Dendritic cell treated with granulocyte-macrophage colony-stimulating factor and Interleukin-4, amounts not matched to agents 40 ng/mL and 50 ng/mL, for 4 days (primary cell): Measurements from ENCODE around the gene LSM14A.

Experiments
- H3K27ac Mint-ChIP-seq: one replicate; pipeline ENCODE4 v1.8.0; 2022; ENCODE audit warnings: mild to moderate bottlenecking, mixed read lengths
- H3K27me3 Mint-ChIP-seq: one replicate; pipeline ENCODE4 v1.8.0; 2022; ENCODE audit warnings: mild to moderate bottlenecking, mixed read lengths
- H3K36me3 Mint-ChIP-seq: one replicate; pipeline ENCODE4 v1.8.0; 2022; ENCODE audit warnings: low read depth, mixed read lengths
- H3K4me1 Mint-ChIP-seq: one replicate; pipeline ENCODE4 v1.8.0; 2022; ENCODE audit warnings: low read depth, mixed read lengths
- H3K4me3 Mint-ChIP-seq: one replicate; pipeline ENCODE4 v1.8.0; 2022; ENCODE audit warnings: mild to moderate bottlenecking, moderate library complexity, mixed read lengths
- H3K9me3 Mint-ChIP-seq: one replicate; pipeline ENCODE4 v1.8.0; 2022; ENCODE audit warnings: mixed read lengths
- intact Hi-C: fragments of 100-400 bp; cut with micrococcal nuclease; formaldehyde crosslinking; loops from one replicate; pipeline ENCODE4 v1.15.0; 2022

Gene LSM14A

GRCh38 chr19:34254046-34254697 lies 81.9 kb downstream of the LSM14A start, which contains the start of gene GARRE1:
TSS of gene GARRE1 (plus strand) at chr19:34254554. CDS start at chr19:34300474, 45,920 bp downstream.
- peak within 1 kb of the TSS; percentile 87 for H3K4me3 Mint-ChIP-seq
- intact Hi-C loops: loop anchor here (5.0 kb wide), 1 partner anchor 83 kb away; no protein-coding TSS in a partner anchor

GRCh38 chr19:34254698-34255432 lies 82.6 kb downstream of the LSM14A start:
- no peaks in the 10 kb centered on the region for H3K9me3 Mint-ChIP-seq
- no peaks in the 10 kb centered on the region for H3K36me3 Mint-ChIP-seq
- peaks cover 16% of the 10 kb centered on the region for H3K4me1 Mint-ChIP-seq
- peaks cover 46% of the 10 kb centered on the region for H3K27me3 Mint-ChIP-seq
- intact Hi-C loops: loop anchor here (5.0 kb wide), 1 partner anchor 82 kb away; no protein-coding TSS in a partner anchor
- H3K27ac Mint-ChIP-seq: no peak overlapping the region
- peak overlapping the region; percentile 67 for H3K4me3 Mint-ChIP-seq

More at GRCh38 chr19:34254046-34254697, 81.9 kb downstream of the LSM14A start, which contains the start of gene GARRE1:
- Mint-ChIP-seq H3K9me3 (no peaks in the 10 kb centered on the region), H3K27me3 (peaks cover 43% of the 10 kb centered on the region), H3K27ac (peak within 1 kb of the TSS; percentile 85), H3K36me3 (no peaks in the 10 kb centered on the region), H3K4me1 (peaks cover 9% of the 10 kb centered on the region)

GRCh38 chr19:34255546-34255945 lies 83.2 kb downstream of the LSM14A start:
- Mint-ChIP-seq H3K4me3 (no peak overlapping the region), H3K36me3 (no peaks in the 10 kb centered on the region), H3K9me3 (no peaks in the 10 kb centered on the region), H3K27ac (no peak overlapping the region), H3K27me3 (peaks cover 46% of the 10 kb centered on the region), H3K4me1 (peaks cover 18% of the 10 kb centered on the region)
- intact Hi-C loops: no loop called here

GRCh38 chr19:34256835-34257558 lies 84.7 kb downstream of the LSM14A start:
- Mint-ChIP-seq H3K4me3 (no peak overlapping the region), H3K36me3 (no peaks in the 10 kb centered on the region), H3K27me3 (peaks cover 47% of the 10 kb centered on the region), H3K4me1 (peaks cover 18% of the 10 kb centered on the region), H3K9me3 (no peaks in the 10 kb centered on the region), H3K27ac (no peak overlapping the region)
- intact Hi-C loops: loop anchor here (2.0 kb wide), 1 partner anchor 14 kb away; no protein-coding TSS in a partner anchor

- no peaks in the 10 kb centered on the region for H3K36me3 Mint-ChIP-seq
- H3K4me3 Mint-ChIP-seq: no peak overlapping the region
- peaks cover 47% of the 10 kb centered on the region for H3K27me3 Mint-ChIP-seq
- intact Hi-C loops: loop anchor here (2.0 kb wide), 1 partner anchor 13 kb away; no protein-coding TSS in a partner anchor
- H3K27ac Mint-ChIP-seq: no peak overlapping the region
- H3K9me3 Mint-ChIP-seq: no peaks in the 10 kb centered on the region
- H3K4me1 Mint-ChIP-seq: peaks cover 18% of the 10 kb centered on the region
Measured at GRCh38 chr19:34257559-34257924, 85.2 kb downstream of the LSM14A start.

- H3K27ac Mint-ChIP-seq: no peak overlapping the region
- H3K9me3 Mint-ChIP-seq: no peaks in the 10 kb centered on the region
- peaks cover 9% of the 10 kb centered on the region for H3K4me1 Mint-ChIP-seq
- peaks cover 39% of the 10 kb centered on the region for H3K27me3 Mint-ChIP-seq
- no peak overlapping the region for H3K4me3 Mint-ChIP-seq
- H3K36me3 Mint-ChIP-seq: no peaks in the 10 kb centered on the region
- intact Hi-C loops: no loop called here
Measured at GRCh38 chr19:34259367-34260095, 87.2 kb downstream of the LSM14A start.

GRCh38 chr19:34260771-34261173 lies 88.5 kb downstream of the LSM14A start:
- H3K27ac Mint-ChIP-seq: no peak overlapping the region
- no peaks in the 10 kb centered on the region for H3K36me3 Mint-ChIP-seq
- peaks cover 41% of the 10 kb centered on the region for H3K27me3 Mint-ChIP-seq
- H3K9me3 Mint-ChIP-seq: no peaks in the 10 kb centered on the region
- intact Hi-C loops: no loop called here
- no peak overlapping the region for H3K4me3 Mint-ChIP-seq
- peaks cover 9% of the 10 kb centered on the region for H3K4me1 Mint-ChIP-seq

- Mint-ChIP-seq H3K36me3 (no peaks in the 10 kb centered on the region), H3K27ac (no peak overlapping the region), H3K4me1 (peaks cover 9% of the 10 kb centered on the region), H3K27me3 (peaks cover 40% of the 10 kb centered on the region), H3K9me3 (no peaks in the 10 kb centered on the region), H3K4me3 (no peak overlapping the region)
- intact Hi-C loops: no loop called here
Measured at GRCh38 chr19:34261334-34262109, 89.2 kb downstream of the LSM14A start.

GRCh38 chr19:34263745-34264237 lies 91.5 kb downstream of the LSM14A start:
- H3K4me1 Mint-ChIP-seq: peaks cover 9% of the 10 kb centered on the region
- no peaks in the 10 kb centered on the region for H3K9me3 Mint-ChIP-seq
- intact Hi-C loops: no loop called here
- H3K27me3 Mint-ChIP-seq: peaks cover 37% of the 10 kb centered on the region
- H3K4me3 Mint-ChIP-seq: no peak overlapping the region
- no peaks in the 10 kb centered on the region for H3K36me3 Mint-ChIP-seq
- H3K27ac Mint-ChIP-seq: no peak overlapping the region

- H3K36me3 Mint-ChIP-seq: no peaks in the 10 kb centered on the region
- no peak overlapping the region for H3K27ac Mint-ChIP-seq
- H3K9me3 Mint-ChIP-seq: no peaks in the 10 kb centered on the region
- H3K4me3 Mint-ChIP-seq: no peak overlapping the region
- H3K4me1 Mint-ChIP-seq: peaks cover 9% of the 10 kb centered on the region
- intact Hi-C loops: no loop called here
- H3K27me3 Mint-ChIP-seq: peaks cover 32% of the 10 kb centered on the region
Measured at GRCh38 chr19:34265221-34265650, 92.9 kb downstream of the LSM14A start.

- no peaks in the 10 kb centered on the region for H3K9me3 Mint-ChIP-seq
- no peak overlapping the region for H3K4me3 Mint-ChIP-seq
- peak overlapping the region; percentile 93 for H3K27ac Mint-ChIP-seq
- intact Hi-C loops: no loop called here
- H3K36me3 Mint-ChIP-seq: no peaks in the 10 kb centered on the region
- H3K27me3 Mint-ChIP-seq: peaks cover 38% of the 10 kb centered on the region
- peaks cover 27% of the 10 kb centered on the region for H3K4me1 Mint-ChIP-seq
Measured at GRCh38 chr19:34269081-34269480, 96.8 kb downstream of the LSM14A start.

GRCh38 chr19:34269489-34269888 lies 97.2 kb downstream of the LSM14A start:
- Mint-ChIP-seq H3K27ac (peak overlapping the region; percentile 93), H3K4me3 (peak overlapping the region; percentile 24), H3K36me3 (no peaks in the 10 kb centered on the region), H3K4me1 (peaks cover 27% of the 10 kb centered on the region), H3K9me3 (no peaks in the 10 kb centered on the region), H3K27me3 (peaks cover 41% of the 10 kb centered on the region)
- intact Hi-C loops: no loop called here
